HG02870 (cell line): ENCODE measurements around the gene LRRC19.

Experiments
- ATAC-seq: cut with Tn5 transposase; IDR thresholded peaks from one replicate; pipeline ENCODE4 v1.9.1; 2021; ENCODE audit warnings: mild to moderate bottlenecking, moderate library complexity; ENCODE audit not compliant: unreplicated experiment

The LRRC19 gene

GRCh38 chr9:26955921-26956859, 49.3 kb downstream of the LRRC19 start, which contains the start of gene IFT74:
Gene IFT74, plus strand, starts transcription at chr9:26956412. Its CDS starts 5,556 bp downstream, at chr9:26961968.
- peak; percentile 99 for ATAC-seq

- no peak for ATAC-seq
These were observed 50.1 kb downstream of the LRRC19 start for GRCh38 chr9:26955222-26955903.

DNA sequence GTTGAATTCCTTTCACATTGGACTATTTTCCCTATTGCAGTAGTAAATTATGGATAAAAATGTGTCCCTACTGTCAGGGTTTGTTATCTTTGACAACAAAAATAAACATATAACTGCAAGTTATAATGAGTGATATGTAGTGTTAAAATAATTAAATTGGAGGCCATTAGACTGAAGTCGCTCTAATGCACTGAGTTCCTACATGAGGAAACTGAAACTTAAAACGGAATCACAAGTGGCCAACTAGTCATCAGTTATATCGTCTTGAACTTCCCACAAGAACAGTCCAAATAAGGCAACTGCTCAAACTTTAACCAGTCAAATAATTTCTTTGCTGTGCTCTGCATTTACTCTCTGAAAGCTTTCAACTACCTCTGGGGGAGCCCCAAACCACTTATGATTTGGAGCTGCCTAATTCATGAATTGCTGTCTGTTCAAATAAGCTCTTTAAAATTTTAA, 51.4 kb downstream of the LRRC19 start:
- no peak for ATAC-seq

GRCh38 chr9:26951794-26952193, 53.7 kb downstream of the LRRC19 start:
- ATAC-seq = no peak

GRCh38 chr9:26950521-26950920, 55.0 kb downstream of the LRRC19 start:
- ATAC-seq = no peak

- no peak for ATAC-seq
These were observed 55.8 kb downstream of the LRRC19 start for GRCh38 chr9:26949637-26950069.

DNA sequence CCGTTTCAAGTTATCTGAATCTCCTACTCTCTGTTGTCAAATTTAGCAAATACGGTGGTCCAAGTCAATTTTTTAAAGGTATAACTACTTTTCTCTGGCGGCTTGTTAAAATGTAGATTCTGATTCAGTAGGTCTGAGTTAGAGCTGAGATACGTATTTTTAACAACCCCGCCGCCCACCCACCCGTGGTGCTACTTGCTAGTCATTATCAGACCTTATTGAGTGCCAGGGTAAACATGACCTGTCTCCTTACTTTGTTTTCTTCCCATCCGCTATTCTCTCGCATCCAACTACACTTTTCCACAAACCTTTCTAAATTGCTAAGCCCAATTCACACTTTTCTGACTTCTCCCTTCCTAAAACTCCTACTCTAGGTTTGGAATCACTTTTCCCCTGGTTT, 57.7 kb downstream of the LRRC19 start:
- no peak for ATAC-seq

DNA sequence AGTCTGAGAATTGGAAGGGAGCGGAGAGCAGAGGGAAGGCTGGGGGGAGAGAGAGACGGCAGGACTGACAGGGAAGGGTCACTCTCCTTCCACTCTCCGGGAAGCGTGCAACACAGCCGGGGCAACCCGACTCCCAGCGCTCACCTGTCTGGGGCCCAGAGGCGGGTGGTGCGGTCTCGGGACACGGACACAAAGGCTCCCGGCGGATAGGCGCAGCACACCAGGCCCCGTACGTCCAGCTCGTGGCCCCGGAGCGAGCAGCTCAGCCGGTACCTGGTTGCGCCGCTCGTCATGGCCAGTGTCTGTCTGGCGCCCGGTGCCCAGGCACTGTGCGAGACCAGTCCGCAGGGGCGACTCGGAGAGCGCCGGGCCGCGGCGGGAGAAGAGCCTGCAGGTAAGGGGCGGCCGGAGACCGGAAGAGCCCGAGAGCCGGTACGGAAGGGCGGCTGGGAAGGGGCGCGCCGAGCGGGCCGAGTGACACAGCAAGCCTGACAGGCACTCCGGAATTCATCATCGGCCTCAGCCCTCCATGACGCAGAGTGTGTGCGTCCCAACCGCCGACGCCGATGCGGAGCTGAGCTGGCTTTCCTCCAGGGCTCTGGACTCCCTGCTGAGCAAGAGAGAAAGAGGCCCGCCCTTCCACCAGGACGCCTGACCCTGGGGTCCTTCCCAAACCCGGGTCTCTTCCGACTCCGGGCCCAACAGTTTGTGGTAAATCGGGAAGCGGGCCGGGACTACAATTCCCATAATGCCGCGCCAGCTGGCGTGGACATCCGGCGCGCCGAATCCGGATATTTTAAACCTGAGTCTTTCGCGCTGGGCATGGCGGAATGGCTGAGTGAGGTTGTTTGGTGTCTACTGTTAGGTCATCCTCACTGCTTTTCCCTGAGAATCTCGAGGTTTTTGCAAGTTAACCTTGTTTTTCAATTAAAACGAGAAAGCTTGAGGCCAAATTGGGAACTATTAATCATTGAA, 58.4 kb downstream of the LRRC19 start, which contains the start of gene PLAA:
Gene PLAA (minus strand): TSS at position 490 of the 975 bp plus-strand sequence. CDS start 197 bp downstream, at position 293.
- peak; percentile 99 for ATAC-seq

- no peak for ATAC-seq
These were observed 59.9 kb downstream of the LRRC19 start for GRCh38 chr9:26945591-26945990.
